ENCODE measurements around the gene FOXA2.
"Not testable (repeated sequence)": the region's sequence is repeated elsewhere in the genome, so short reads cannot be mapped to it uniquely, and the experiment has no call there.

The FOXA2 gene

GRCh38 chr20:22584522-22584921 lies at the start of gene FOXA2:
TSS of gene FOXA2 (minus strand) at chr20:22584572. CDS start at chr20:22584278, 294 bp downstream.
- no peak for DNase-seq

GRCh38 chr20:22630701-22631100 lies 46.3 kb upstream of the FOXA2 start:
- DNase-seq = no peak

- no peak for DNase-seq
Measured at GRCh38 chr20:22629927-22630326, 45.6 kb upstream of the FOXA2 start.

- DNase-seq = no peak
Measured at GRCh38 chr20:22629447-22629846, 45.1 kb upstream of the FOXA2 start.

GRCh38 chr20:22626496-22626895 lies 42.1 kb upstream of the FOXA2 start:
- DNase-seq = no peak

GRCh38 chr20:22623211-22623610 lies 38.8 kb upstream of the FOXA2 start:
- DNase-seq = no peak

- DNase-seq = no peak
Measured at GRCh38 chr20:22620342-22620741, 36.0 kb upstream of the FOXA2 start.

GRCh38 chr20:22619806-22620205 lies 35.4 kb upstream of the FOXA2 start:
- no peak for DNase-seq

GRCh38 chr20:22619272-22619671 lies 34.9 kb upstream of the FOXA2 start:
- no peak for DNase-seq

GRCh38 chr20:22617160-22617559 lies 32.8 kb upstream of the FOXA2 start:
- no peak for DNase-seq

- DNase-seq = no peak
Measured at GRCh38 chr20:22616551-22616950, 32.2 kb upstream of the FOXA2 start.

GRCh38 chr20:22615425-22615824 lies 31.1 kb upstream of the FOXA2 start:
- DNase-seq = no peak

- no peak for DNase-seq
Measured at GRCh38 chr20:22611636-22612035, 27.3 kb upstream of the FOXA2 start.

- DNase-seq = no peak
Measured at GRCh38 chr20:22607695-22608094, 23.3 kb upstream of the FOXA2 start.

- no peak for DNase-seq
Measured at GRCh38 chr20:22604815-22605214, 20.4 kb upstream of the FOXA2 start.

GRCh38 chr20:22601361-22602141 lies 17.2 kb upstream of the FOXA2 start:
- no peak for DNase-seq

- not testable (repeated sequence) for DNase-seq
Measured at GRCh38 chr20:22599258-22599657, 14.9 kb upstream of the FOXA2 start.

- no peak for DNase-seq
Measured at GRCh38 chr20:22597303-22597702, 12.9 kb upstream of the FOXA2 start.

- DNase-seq = no peak
Measured at GRCh38 chr20:22590662-22591061, 6.3 kb upstream of the FOXA2 start.

- peak; percentile 78 for DNase-seq
Measured at GRCh38 chr20:22586645-22587310, 2.4 kb upstream of the FOXA2 start.

- peak; percentile 57 for DNase-seq
Measured at GRCh38 chr20:22585786-22586493, 1.6 kb upstream of the FOXA2 start.

- DNase-seq = peak; percentile 66
Measured at GRCh38 chr20:22584922-22585785, 782 bp upstream of the FOXA2 start.
